Stomach (tissue), 9 donors: Measurements from ENCODE around the gene IFNA21. TPM values are rescaled to one million over a fixed set of nuclear protein-coding genes. Genes with fewer than 3 reads are reported as not detected.

Experiments used
- DNase-seq, 2 donors: peaks; one replicate each; pipeline versions ENCODE4 v3.0.0 to v3.0.0-alpha.2; 2013 to 2019
- H3K27ac ChIP-seq, 5 donors: fragments of 200-600 bp in 4 of 5; sonication (generic) in 4 of 5; one replicate each; pipeline ENCODE4 v1.5.1; 2013 to 2019; ENCODE audit warnings: mild to moderate bottlenecking in 1 of 5, moderate library complexity in 1 of 5
- H3K27me3 ChIP-seq, 3 donors: fragments of 200-600 bp; sonication (generic); one replicate each; pipeline ENCODE4 v1.5.1; 2017 to 2019; ENCODE audit warnings: mixed run types in 1 of 3
- H3K36me3 ChIP-seq, 4 donors: fragments of 200-600 bp; sonication (generic); 1 replicate in 3 of 4; 2 replicates in 1 of 4; pipeline ENCODE4 v1.5.1; 2016 to 2019
- H3K4me1 ChIP-seq, 4 donors: fragments of 200-600 bp; sonication (generic); one replicate each; pipeline ENCODE4 v1.5.1; 2016 to 2019
- H3K4me3 ChIP-seq, 4 donors: fragments of 200-600 bp; sonication (generic) in 3 of 4; one replicate each; pipeline ENCODE4 v1.5.1; 2016 to 2019; ENCODE audit warnings: mild to moderate bottlenecking in 1 of 4
- H3K9me3 ChIP-seq, 4 donors: fragments of 200-600 bp; sonication (generic); one replicate each; pipeline ENCODE4 v1.5.1; 2016 to 2019
- EP300 ChIP-seq: sonication (generic); formaldehyde crosslinking; IDR thresholded peaks from one replicate; pipeline ENCODE4 v1.6.1; 2017; ENCODE audit warnings: antibody characterized with exemption
- POLR2A ChIP-seq, 4 donors: fragments of 450-650 bp; IDR thresholded peaks; one replicate each; pipeline ENCODE4 v1.6.1; 2016; ENCODE audit warnings: antibody characterized with exemption in 4 of 4, control low read depth in 2 of 4, mild to moderate bottlenecking in 1 of 4, moderate library complexity in 1 of 4
- POLR2AphosphoS5 ChIP-seq, 3 donors: sonication (generic); formaldehyde crosslinking; IDR thresholded peaks; one replicate each; pipeline ENCODE4 v1.6.1; 2016; ENCODE audit warnings: antibody characterized with exemption in 3 of 3
- WGBS, 5 donors: extraction: QIAGEN DNeasy Blood & Tissue Kit in 3 of 5; methylation state at CpG; one replicate each; pipeline versions ENCODE4 v1.1.5 to v1.1.7; 2013 to 2018; 5-methylcytosine and 5-hydroxymethylcytosine counted together
- intact Hi-C: fragments of 100-400 bp; cut with DNase I; formaldehyde crosslinking; loops from one replicate; pipeline ENCODE4 v1.15.1; 2023; ENCODE audit warnings: low total_unique reads
- polyA plus RNA-seq, 3 donors: library from polyadenylated mRNA; stranded (reverse); fragments of 200-250 nt; gene quantifications; one replicate each; pipeline ENCODE4 v1.2.3, GENCODE V29; 2013
- total RNA-seq, 5 donors: library from RNA; depleted of rRNA; stranded (reverse); fragments of >200 nt; gene quantifications; one replicate each; pipeline versions ENCODE4 v1.1.0 to v1.2.3, GENCODE V29; 2014 to 2016
- TF ChIP-seq, protein P1 (sequence below), 7 experiments: fragments of 450-650 bp in 4 of 7; fragments of 200-600 bp in 3 of 7; sonication (generic) in 3 of 7; IDR thresholded peaks; one replicate each; pipeline ENCODE4 v1.5.1; 2016 to 2019; ENCODE audit warnings: antibody characterized with exemption in 7 of 7, control low read depth in 2 of 7, mild to moderate bottlenecking in 1 of 7
- donor health status: healthy with polysubstance abuse.
- donor health status: Bipolar disorder and iron deficiency.
- donor health status: healthy.

Gene IFNA21
- total and polyA plus RNA-seq, 8 donors, result not detected

DNA sequence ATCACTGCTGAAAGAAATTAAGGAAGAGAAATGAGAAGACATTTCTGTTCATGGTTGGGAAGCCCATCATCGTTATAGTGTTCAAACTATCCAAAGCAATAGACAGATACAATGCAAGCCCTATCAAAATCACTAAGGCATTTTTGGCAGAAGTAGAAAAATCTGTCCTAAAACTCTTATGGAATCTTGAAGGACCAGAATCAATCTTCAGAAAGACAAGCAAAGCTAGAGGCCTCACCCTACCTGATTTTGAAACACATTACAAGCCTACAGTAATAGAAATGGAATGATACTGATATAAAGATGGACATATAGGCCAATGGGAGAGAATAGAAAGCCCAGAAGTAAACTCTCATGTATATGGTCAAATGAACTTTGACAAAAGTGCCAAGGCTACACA, 4.9 kb upstream of the IFNA21 start:
- Histone ChIP-seq H3K27ac (no peak overlapping the region), H3K4me3 (no peak overlapping the region), H3K4me1 (no peaks in the 10 kb centered on the region), H3K27me3 (no peaks in the 10 kb centered on the region), H3K36me3 (no peaks in the 10 kb centered on the region), H3K9me3 (no peaks in the 10 kb centered on the region)
- TF ChIP-seq EP300 (no peak), POLR2AphosphoS5 (IDR thresholded peaks at IDR 0.05) (no peak)
- TF ChIP-seq, protein P1, sequence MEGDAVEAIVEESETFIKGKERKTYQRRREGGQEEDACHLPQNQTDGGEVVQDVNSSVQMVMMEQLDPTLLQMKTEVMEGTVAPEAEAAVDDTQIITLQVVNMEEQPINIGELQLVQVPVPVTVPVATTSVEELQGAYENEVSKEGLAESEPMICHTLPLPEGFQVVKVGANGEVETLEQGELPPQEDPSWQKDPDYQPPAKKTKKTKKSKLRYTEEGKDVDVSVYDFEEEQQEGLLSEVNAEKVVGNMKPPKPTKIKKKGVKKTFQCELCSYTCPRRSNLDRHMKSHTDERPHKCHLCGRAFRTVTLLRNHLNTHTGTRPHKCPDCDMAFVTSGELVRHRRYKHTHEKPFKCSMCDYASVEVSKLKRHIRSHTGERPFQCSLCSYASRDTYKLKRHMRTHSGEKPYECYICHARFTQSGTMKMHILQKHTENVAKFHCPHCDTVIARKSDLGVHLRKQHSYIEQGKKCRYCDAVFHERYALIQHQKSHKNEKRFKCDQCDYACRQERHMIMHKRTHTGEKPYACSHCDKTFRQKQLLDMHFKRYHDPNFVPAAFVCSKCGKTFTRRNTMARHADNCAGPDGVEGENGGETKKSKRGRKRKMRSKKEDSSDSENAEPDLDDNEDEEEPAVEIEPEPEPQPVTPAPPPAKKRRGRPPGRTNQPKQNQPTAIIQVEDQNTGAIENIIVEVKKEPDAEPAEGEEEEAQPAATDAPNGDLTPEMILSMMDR (IDR thresholded peaks at IDR 0.05), result no peak
- WGBS, 5 donors, result 74 to 92% (median 83%) methylated on average over 1 of the region's 1 CpG
- no peak for DNase-seq
- intact Hi-C loops, result no loop called here

GRCh38 chr9:21165516-21165915, 944 bp downstream of the IFNA21 start:
- H3K9me3 ChIP-seq, result no peaks in the 10 kb centered on the region
- TF ChIP-seq POLR2A (IDR thresholded peaks at IDR 0.05) (no peak), EP300 (no peak), POLR2AphosphoS5 (IDR thresholded peaks at IDR 0.05) (no peak)
- TF ChIP-seq, protein P1 (IDR thresholded peaks at IDR 0.05), result no peak
- H3K27ac ChIP-seq, result no peak overlapping the region
- no peaks in the 10 kb centered on the region for H3K27me3 ChIP-seq
- intact Hi-C loops, result no loop called here
- 91 to 98% (median 95%) methylated on average over 1 of the region's 1 CpG for WGBS, 5 donors
- DNase-seq, result no peak
- H3K4me1 ChIP-seq, result no peaks in the 10 kb centered on the region
- H3K4me3 ChIP-seq, result no peak overlapping the region
- H3K36me3 ChIP-seq, result no peaks in the 10 kb centered on the region

DNA sequence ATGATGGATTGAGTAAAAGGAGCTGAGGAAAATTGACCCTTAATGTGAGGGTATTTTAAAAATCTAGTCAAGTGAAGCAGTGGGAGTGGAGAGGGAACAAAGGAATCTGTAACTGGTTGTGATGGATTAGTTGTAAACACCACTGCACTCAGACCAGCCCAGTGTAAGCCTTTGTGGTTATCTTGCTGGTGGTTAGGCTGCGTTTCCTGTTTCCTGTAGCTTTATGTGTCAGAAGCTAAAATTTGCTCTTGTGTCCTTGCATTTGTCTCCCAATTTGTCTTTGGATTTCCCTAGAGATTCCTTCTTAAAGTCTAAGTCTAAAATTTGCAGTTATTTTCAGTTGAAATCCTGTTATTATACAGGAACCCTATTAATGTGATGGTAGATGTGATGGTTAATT, 6.3 kb downstream of the IFNA21 start:
- H3K27ac ChIP-seq, result no peak overlapping the region
- no peaks in the 10 kb centered on the region for H3K4me1 ChIP-seq
- DNase-seq, result peak in 1 of 2 donors; percentile 20
- TF ChIP-seq POLR2A (IDR thresholded peaks at IDR 0.05) (no peak), EP300 (no peak), POLR2AphosphoS5 (IDR thresholded peaks at IDR 0.05) (no peak)
- TF ChIP-seq, protein P1 (IDR thresholded peaks at IDR 0.05), result no peak
- no peaks in the 10 kb centered on the region for H3K9me3 ChIP-seq
- WGBS, 5 donors, result 0 to 11% (median 5%) methylated on average over 1 of the region's 1 CpG
- no peaks in the 10 kb centered on the region for H3K36me3 ChIP-seq
- intact Hi-C loops, result no loop called here
- no peaks in the 10 kb centered on the region for H3K27me3 ChIP-seq
- H3K4me3 ChIP-seq, result no peak overlapping the region

DNA sequence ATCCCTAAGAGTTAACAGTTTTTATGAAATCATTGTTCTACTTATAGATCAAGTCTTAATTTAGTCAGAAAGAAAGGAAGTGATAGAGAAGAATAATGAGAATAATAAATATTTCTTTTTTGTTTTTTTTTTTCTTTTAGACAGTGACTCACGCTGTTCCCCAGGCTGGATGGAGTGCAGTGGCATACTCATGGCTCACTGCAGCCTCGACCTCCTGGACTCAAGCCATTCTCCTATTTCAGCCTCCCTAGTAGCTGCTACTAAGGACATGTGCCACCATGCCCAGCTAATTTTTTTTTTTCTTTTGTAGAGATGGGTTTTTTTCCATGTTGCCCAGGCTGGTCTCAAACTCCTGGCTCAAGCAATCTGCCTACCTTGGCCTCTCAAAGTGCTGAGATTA, 11.0 kb downstream of the IFNA21 start:
- Histone ChIP-seq H3K36me3 (no peaks in the 10 kb centered on the region), H3K27ac (no peak overlapping the region), H3K9me3 (no peaks in the 10 kb centered on the region), H3K4me1 (peaks cover 0 to 6% (median 0%) of the 10 kb centered on the region in 4 donors), H3K27me3 (no peaks in the 10 kb centered on the region), H3K4me3 (no peak overlapping the region)
- TF ChIP-seq EP300 (no peak), POLR2AphosphoS5 (IDR thresholded peaks at IDR 0.05) (no peak), POLR2A (IDR thresholded peaks at IDR 0.05) (no peak)
- TF ChIP-seq, protein P1 (IDR thresholded peaks at IDR 0.05), result no peak
- intact Hi-C loops, result no loop called here
- DNase-seq, result no peak
- 48 to 74% (median 62%) methylated on average over 2 of the region's 2 CpGs for WGBS, 5 donors
